Upper lobe of left lung (tissue), 4 donors: ENCODE data around the gene GRK3.

Experiments used
- EP300 ChIP-seq, 4 donors: sonication (generic); formaldehyde crosslinking; IDR thresholded peaks; one replicate each; pipeline ENCODE4 v1.5.1; 2017; ENCODE audit warnings: antibody characterized with exemption in 4 of 4, control low read depth in 2 of 4
- POLR2A ChIP-seq, 4 donors: fragments of 450-650 bp; IDR thresholded peaks; one replicate each; pipeline ENCODE4 v1.5.1; 2016 to 2017; ENCODE audit warnings: antibody characterized with exemption in 4 of 4, mild to moderate bottlenecking in 2 of 4
- TF ChIP-seq, protein P1 (sequence below), 6 experiments: fragments of 450-650 bp in 4 of 6; fragments of 200-600 bp in 2 of 6; sonication (generic) in 2 of 6; IDR thresholded peaks; one replicate each; pipeline ENCODE4 v1.5.1; 2016 to 2019; ENCODE audit warnings: antibody characterized with exemption in 6 of 6

- TF ChIP-seq POLR2A (IDR thresholded peaks at IDR 0.05), result no peak
- TF ChIP-seq EP300 (IDR thresholded peaks at IDR 0.05), result no peak
- TF ChIP-seq, protein P1, sequence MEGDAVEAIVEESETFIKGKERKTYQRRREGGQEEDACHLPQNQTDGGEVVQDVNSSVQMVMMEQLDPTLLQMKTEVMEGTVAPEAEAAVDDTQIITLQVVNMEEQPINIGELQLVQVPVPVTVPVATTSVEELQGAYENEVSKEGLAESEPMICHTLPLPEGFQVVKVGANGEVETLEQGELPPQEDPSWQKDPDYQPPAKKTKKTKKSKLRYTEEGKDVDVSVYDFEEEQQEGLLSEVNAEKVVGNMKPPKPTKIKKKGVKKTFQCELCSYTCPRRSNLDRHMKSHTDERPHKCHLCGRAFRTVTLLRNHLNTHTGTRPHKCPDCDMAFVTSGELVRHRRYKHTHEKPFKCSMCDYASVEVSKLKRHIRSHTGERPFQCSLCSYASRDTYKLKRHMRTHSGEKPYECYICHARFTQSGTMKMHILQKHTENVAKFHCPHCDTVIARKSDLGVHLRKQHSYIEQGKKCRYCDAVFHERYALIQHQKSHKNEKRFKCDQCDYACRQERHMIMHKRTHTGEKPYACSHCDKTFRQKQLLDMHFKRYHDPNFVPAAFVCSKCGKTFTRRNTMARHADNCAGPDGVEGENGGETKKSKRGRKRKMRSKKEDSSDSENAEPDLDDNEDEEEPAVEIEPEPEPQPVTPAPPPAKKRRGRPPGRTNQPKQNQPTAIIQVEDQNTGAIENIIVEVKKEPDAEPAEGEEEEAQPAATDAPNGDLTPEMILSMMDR (IDR thresholded peaks at IDR 0.05), result no peak
These were observed 653 bp downstream of the GRK3 start for GRCh38 chr22:25564979-25565677.
